Left lung (tissue), 10 donors: ENCODE data around the gene E4F1. TPM values are rescaled to one million over a fixed set of nuclear protein-coding genes. Genes with fewer than 3 reads are reported as not detected.

Experiments used
- ATAC-seq: fragments of 200-7000 bp; cut with Tn5 transposase; one replicate; pipeline ENCODE4 v1.9.1; 2020; ENCODE audit warnings: moderate library complexity
- DNase-seq, 4 donors: peaks; one replicate each; pipeline ENCODE4 v3.0.0-alpha.2; 2013 to 2020
- H3K27ac ChIP-seq, 2 donors: fragments of 200-600 bp; sonication (generic) in 1 of 2; one replicate each; pipeline versions ENCODE4 v1.5.0 to v1.8.0; 2020 to 2021
- H3K27me3 ChIP-seq, 2 donors: fragments of 200-600 bp; sonication (generic) in 1 of 2; one replicate each; pipeline versions ENCODE4 v1.5.0 to v1.8.0; 2020 to 2021
- H3K36me3 ChIP-seq, 2 donors: fragments of 200-600 bp; sonication (generic) in 1 of 2; one replicate each; pipeline versions ENCODE4 v1.5.0 to v1.8.0; 2020 to 2021
- H3K4me1 ChIP-seq, 2 donors: fragments of 200-600 bp; one replicate each; pipeline ENCODE4 v1.8.0; 2021
- H3K4me3 ChIP-seq, 2 donors: fragments of 200-600 bp; sonication (generic) in 1 of 2; one replicate each; pipeline versions ENCODE4 v1.5.0 to v1.8.0; 2020 to 2021; ENCODE audit warnings: mild to moderate bottlenecking in 1 of 2
- H3K9me3 ChIP-seq, 2 donors: fragments of 200-600 bp; sonication (generic) in 1 of 2; one replicate each; pipeline versions ENCODE4 v1.5.0 to v1.8.0; 2020 to 2021
- CTCF ChIP-seq, 2 donors: fragments of 200-600 bp; sonication (generic) in 1 of 2; IDR thresholded peaks; one replicate each; pipeline versions ENCODE4 v1.5.0 to v1.8.0; 2021; ENCODE audit warnings: antibody characterized with exemption in 2 of 2
- intact Hi-C, 2 donors: fragments of 100-400 bp; cut with DNase I; formaldehyde crosslinking; loops; one replicate each; pipeline versions ENCODE4 v1.11.2 to v1.14.2; 2022
- polyA plus RNA-seq, 6 donors: library from polyadenylated mRNA; unstranded; fragments of 120-200 nt; gene quantifications; one replicate each; pipeline ENCODE4 v1.2.1, GENCODE V29; 2013; ENCODE audit not compliant: insufficient read length in 6 of 6
- total RNA-seq, 2 donors: library from RNA; stranded (reverse); fragmentation: NEBNext Ultra II Directional; extraction: Animal tissue kit (Norgen Biotek cat#: 25700); gene quantifications; one replicate each; pipeline ENCODE4 v1.2.1, GENCODE V29; 2021
- donor health status: DM: no; HTN: yes; CAD: no.
- donor health status: DM: no; HTN: no; CAD: no.

The E4F1 gene
- total and polyA plus RNA-seq, 8 donors: 12.7 to 22.6 (median 17.0) TPM

GRCh38 chr16:2275476-2276367, 52.3 kb downstream of the E4F1 start:
- peaks cover 0 to 6% of the 10 kb centered on the region in 2 donors for H3K4me1 ChIP-seq
- intact Hi-C loops: no loop called here
- H3K36me3 ChIP-seq: peaks cover 0 to 53% of the 10 kb centered on the region in 2 donors
- H3K4me3 ChIP-seq: no peak overlapping the region
- no peaks in the 10 kb centered on the region for H3K27me3 ChIP-seq
- ATAC-seq (no peak), DNase-seq (peak in 1 of 4 donors; percentile 57)
- no peak for TF ChIP-seq CTCF (IDR thresholded peaks at IDR 0.05)
- no peak overlapping the region for H3K27ac ChIP-seq
- no peaks in the 10 kb centered on the region for H3K9me3 ChIP-seq

- TF ChIP-seq CTCF (IDR thresholded peaks at IDR 0.05): no peak
- no peaks in the 10 kb centered on the region for H3K27me3 ChIP-seq
- ATAC-seq (no peak), DNase-seq (peak in 1 of 4 donors; percentile 69)
- H3K4me1 ChIP-seq: peaks cover 0 to 6% of the 10 kb centered on the region in 2 donors
- no peak overlapping the region for H3K27ac ChIP-seq
- no peaks in the 10 kb centered on the region for H3K9me3 ChIP-seq
- no peak overlapping the region for H3K4me3 ChIP-seq
- peaks cover 0 to 62% of the 10 kb centered on the region in 2 donors for H3K36me3 ChIP-seq
- intact Hi-C loops: no loop called here
These were observed 53.2 kb downstream of the E4F1 start for GRCh38 chr16:2276368-2277195.

GRCh38 chr16:2277466-2278271, 54.3 kb downstream of the E4F1 start:
- Histone ChIP-seq H3K9me3 (no peaks in the 10 kb centered on the region), H3K4me3 (no peak overlapping the region), H3K27me3 (no peaks in the 10 kb centered on the region), H3K27ac (no peak overlapping the region), H3K4me1 (no peaks in the 10 kb centered on the region), H3K36me3 (peaks cover 0 to 70% of the 10 kb centered on the region in 2 donors)
- intact Hi-C loops: no loop called here
- no peak for TF ChIP-seq CTCF (IDR thresholded peaks at IDR 0.05)
- DNase-seq (peak in 1 of 4 donors; percentile 66), ATAC-seq (no peak)

- Histone ChIP-seq H3K4me3 (no peak overlapping the region), H3K4me1 (no peaks in the 10 kb centered on the region), H3K9me3 (no peaks in the 10 kb centered on the region), H3K36me3 (peaks cover 0 to 75% of the 10 kb centered on the region in 2 donors), H3K27ac (no peak overlapping the region), H3K27me3 (no peaks in the 10 kb centered on the region)
- intact Hi-C loops: no loop called here
- no peak for TF ChIP-seq CTCF (IDR thresholded peaks at IDR 0.05)
- DNase-seq (peak in 1 of 4 donors; percentile 65), ATAC-seq (no peak)
These were observed 54.8 kb downstream of the E4F1 start for GRCh38 chr16:2278272-2278608.
